ENCODE data around the gene FAM114A2.
"Not testable (repeated sequence)": the region's sequence is repeated elsewhere in the genome, so short reads cannot be mapped to it uniquely, and the experiment has no call there.

Gene FAM114A2

GRCh38 chr5:154038707-154039457 lies at the start of gene FAM114A2, which contains the start of gene MFAP3:
Gene FAM114A2 (minus strand): TSS chr5:154038910. CDS start chr5:154034953, 3,957 bp downstream.
Gene MFAP3 (plus strand): TSS chr5:154038967. CDS start chr5:154049723, 10,756 bp downstream.
- DNase-seq = peak; percentile 89

- DNase-seq = no peak
Measured at GRCh38 chr5:154087260-154087659, 48.5 kb upstream of the FAM114A2 start.

- no peak for DNase-seq
Measured at GRCh38 chr5:154086641-154087040, 47.9 kb upstream of the FAM114A2 start.

- DNase-seq = no peak
Measured at GRCh38 chr5:154086146-154086545, 47.4 kb upstream of the FAM114A2 start.

GRCh38 chr5:154084062-154084639 lies 45.4 kb upstream of the FAM114A2 start:
- DNase-seq = no peak

GRCh38 chr5:154081246-154081645 lies 42.5 kb upstream of the FAM114A2 start:
- DNase-seq = no peak

- DNase-seq = no peak
Measured at GRCh38 chr5:154078272-154078671, 39.6 kb upstream of the FAM114A2 start.

GRCh38 chr5:154077696-154078095 lies 39.0 kb upstream of the FAM114A2 start:
- DNase-seq = no peak

- no peak for DNase-seq
Measured at GRCh38 chr5:154076240-154076922, 37.7 kb upstream of the FAM114A2 start.

GRCh38 chr5:154072414-154073171 lies 33.9 kb upstream of the FAM114A2 start:
- peak; percentile 85 for DNase-seq

GRCh38 chr5:154071799-154072413 lies 33.2 kb upstream of the FAM114A2 start:
- DNase-seq = no peak

- not testable (repeated sequence) for DNase-seq
Measured at GRCh38 chr5:154069854-154070253, 31.1 kb upstream of the FAM114A2 start.

- DNase-seq = no peak
Measured at GRCh38 chr5:154065971-154066370, 27.3 kb upstream of the FAM114A2 start.

GRCh38 chr5:154063372-154063771 lies 24.7 kb upstream of the FAM114A2 start:
- DNase-seq = no peak

GRCh38 chr5:154060606-154061005 lies 21.9 kb upstream of the FAM114A2 start:
- DNase-seq = no peak

- no peak for DNase-seq
Measured at GRCh38 chr5:154059583-154059982, 20.9 kb upstream of the FAM114A2 start.

- no peak for DNase-seq
Measured at GRCh38 chr5:154059039-154059430, 20.3 kb upstream of the FAM114A2 start.

- DNase-seq = no peak
Measured at GRCh38 chr5:154058055-154059038, 19.6 kb upstream of the FAM114A2 start.

GRCh38 chr5:154055201-154055600 lies 16.5 kb upstream of the FAM114A2 start:
- no peak for DNase-seq

GRCh38 chr5:154053468-154053867 lies 14.8 kb upstream of the FAM114A2 start:
- no peak for DNase-seq

- DNase-seq = no peak
Measured at GRCh38 chr5:154049636-154050035, 10.9 kb upstream of the FAM114A2 start.
